IMR-90 (cell line): ENCODE data around the gene CACNA2D3. TPM values are rescaled to one million over a fixed set of nuclear protein-coding genes. Genes with fewer than 3 reads are reported as not detected.
A peak's percentile ranks its signal among the peaks of the same experiment; 100 is the strongest.

Source experiments
- ATAC-seq: fragments of 200-7000 bp; cut with Tn5 transposase; 2 replicates; pipeline ENCODE4 v1.9.1; 2020; ENCODE audit warnings: low read depth, mild to moderate bottlenecking, moderate library complexity
- BruUV-seq: library from RNA; stranded (reverse); fragments of 400-500 nt; replicated peaks from 2 replicates; lab custom pipeline; 2021; lab: Mats Ljungman, UMichigan
- CTCF ChIA-PET: fragments of 300-600 bp; formaldehyde crosslinking; extraction: SDS; loops from one replicate; lab custom pipeline; 2021; ENCODE audit warnings: antibody characterized with exemption; lab: Yijun Ruan, JAX
- POLR2A ChIA-PET: fragments of 300-600 bp; sonication (Branson Sonifier 250); formaldehyde crosslinking; loops from one replicate; lab custom pipeline; 2022; ENCODE audit warnings: antibody characterized with exemption; ENCODE audit not compliant: unreplicated experiment; lab: Charles Lee
- DNase-seq: peaks from one replicate; pipeline ENCODE4 v3.0.0; 2013
- H2AFZ ChIP-seq: replicated peaks from 2 replicates; pipeline ENCODE3; 2013; ENCODE audit warnings: low read length, mild to moderate bottlenecking; ENCODE audit not compliant: poor library complexity
- H2AK5ac ChIP-seq: 2 replicates; pipeline ENCODE4 v1.6.1; 2013; ENCODE audit warnings: low read depth, low read length, inconsistent platforms
- H2AK9ac ChIP-seq: replicated peaks from 2 replicates; pipeline ENCODE3; 2013; ENCODE audit warnings: mild to moderate bottlenecking, low read depth, low read length, moderate library complexity; ENCODE audit not compliant: poor library complexity
- H2BK120ac ChIP-seq: 2 replicates; pipeline ENCODE4 v1.6.1; 2013; ENCODE audit warnings: low read depth, low read length, inconsistent platforms
- H2BK15ac ChIP-seq: 3 replicates; pipeline ENCODE4 v1.6.1; 2013; ENCODE audit warnings: low read depth, low read length, inconsistent platforms
- H2BK20ac ChIP-seq: 2 replicates; pipeline ENCODE4 v1.6.1; 2013; ENCODE audit warnings: low read depth, mild to moderate bottlenecking, inconsistent platforms, low read length, moderate library complexity
- H2BK5ac ChIP-seq: 2 replicates; pipeline ENCODE4 v1.6.1; 2013; ENCODE audit warnings: mild to moderate bottlenecking, low read depth, low read length, inconsistent platforms; ENCODE audit not compliant: poor library complexity, severe bottlenecking
- H3K14ac ChIP-seq: replicated peaks from 2 replicates; pipeline ENCODE4 v1.6.1; 2013; ENCODE audit warnings: low read depth, low read length, inconsistent platforms
- H3K18ac ChIP-seq: 2 replicates; pipeline ENCODE4 v1.6.1; 2013; ENCODE audit warnings: low read depth, low read length, control low read depth
- H3K23ac ChIP-seq: 2 replicates; pipeline ENCODE4 v1.6.1; 2013; ENCODE audit warnings: low read depth, low read length, inconsistent platforms
- H3K27ac ChIP-seq: 2 replicates; pipeline ENCODE4 v1.5.1; 2013; ENCODE audit warnings: mild to moderate bottlenecking, control low read depth, low read length; ENCODE audit not compliant: insufficient read depth
- H3K27me3 ChIP-seq: 2 replicates; pipeline ENCODE4 v1.6.1; 2013; ENCODE audit warnings: low read length; ENCODE audit not compliant: control insufficient read depth, insufficient read depth
- H3K36me3 ChIP-seq: 2 replicates; pipeline ENCODE4 v1.6.1; 2013; ENCODE audit warnings: low read length, mixed read lengths; ENCODE audit not compliant: control insufficient read depth, insufficient read depth
- H3K4ac ChIP-seq: 2 replicates; pipeline ENCODE4 v1.6.1; 2013; ENCODE audit warnings: low read depth, low read length, inconsistent platforms
- H3K4me1 ChIP-seq: 2 replicates; pipeline ENCODE4 v1.6.1; 2013; ENCODE audit warnings: low read length, mixed read lengths; ENCODE audit not compliant: control insufficient read depth, insufficient read depth
- H3K4me2 ChIP-seq: 2 replicates; pipeline ENCODE4 v1.6.1; 2013; ENCODE audit warnings: low read depth, mild to moderate bottlenecking, control low read depth, low read length, moderate library complexity
- H3K4me3 ChIP-seq: 2 replicates; pipeline ENCODE4 v1.5.1; 2013; ENCODE audit warnings: low read depth, mild to moderate bottlenecking, control low read depth, low read length, moderate library complexity; ENCODE audit not compliant: insufficient read depth
- H3K56ac ChIP-seq: 2 replicates; pipeline ENCODE4 v1.6.1; 2013; ENCODE audit warnings: low read length, inconsistent platforms; ENCODE audit not compliant: insufficient read depth; ENCODE audit errors: extremely low read depth
- H3K79me1 ChIP-seq, 2 experiments: 2 replicates each; pipeline ENCODE4 v1.6.1; 2013; ENCODE audit warnings: low read length in 2 of 2, inconsistent platforms in 1 of 2, low read depth in 1 of 2
- H3K9ac ChIP-seq: 2 replicates; pipeline ENCODE4 v1.6.1; 2013; ENCODE audit warnings: low read depth, low read length, control low read depth
- H3K9me1 ChIP-seq: 2 replicates; pipeline ENCODE4 v1.6.1; 2013; ENCODE audit warnings: low read length, inconsistent platforms; ENCODE audit not compliant: insufficient read depth
- H3K9me3 ChIP-seq: 2 replicates; pipeline ENCODE4 v1.6.1; 2013; ENCODE audit warnings: low read length; ENCODE audit not compliant: control insufficient read depth, insufficient read depth
- H4K20me1 ChIP-seq: 2 replicates; pipeline ENCODE4 v1.6.1; 2013; ENCODE audit warnings: low read length, inconsistent platforms; ENCODE audit not compliant: insufficient read depth
- H4K5ac ChIP-seq: 2 replicates; pipeline ENCODE4 v1.6.1; 2013; ENCODE audit warnings: mild to moderate bottlenecking, low read depth, low read length, control low read depth
- H4K8ac ChIP-seq, 2 experiments: 2 replicates each; pipeline ENCODE4 v1.6.1; 2013; ENCODE audit warnings: low read depth in 2 of 2, low read length in 2 of 2, control low read depth in 1 of 2, inconsistent platforms in 1 of 2
- H4K91ac ChIP-seq: 2 replicates; pipeline ENCODE4 v1.6.1; 2013; ENCODE audit warnings: low read depth, low read length, inconsistent platforms; ENCODE audit not compliant: insufficient read depth
- CEBPB ChIP-seq: IDR thresholded peaks from 2 replicates; pipeline ENCODE4 v1.6.1; 2012; ENCODE audit warnings: low read depth, low read length, improper control_type of control experiment
- FOS ChIP-seq: fragments of 150-350 bp; IDR thresholded peaks from 2 replicates; pipeline ENCODE4 v1.6.1; 2016; ENCODE audit warnings: low read depth, low read length
- WGBS, 2 experiments: methylation state at CpG; one replicate each; pipeline versions ENCODE4 v1.1.5 to v1.1.7; 2013; ENCODE audit warnings: missing lambda C conversion rate in 2 of 2; ENCODE audit not compliant: insufficient read length in 1 of 2; ENCODE audit errors: extremely low coverage in 2 of 2; 5-methylcytosine and 5-hydroxymethylcytosine counted together
- dilution Hi-C: fragments of 300-500 bp; cut with HindIII; formaldehyde crosslinking; loops from one replicate; pipeline ENCODE4 v1.14.3; 2018; ENCODE audit warnings: low sequenced_read_pairs; ENCODE audit not compliant: unreplicated experiment
- in situ Hi-C: fragments of 300-500 bp; cut with MboI; formaldehyde crosslinking; loops from 3 replicates; pipeline ENCODE4 v1.14.3; 2019; ENCODE audit warnings: low sequenced_read_pairs, inconsistent platforms, mixed read lengths
- intact Hi-C: fragments of 100-400 bp; cut with micrococcal nuclease; formaldehyde crosslinking; loops from 2 replicates; pipeline ENCODE4 v1.10.0; 2022
- polyA plus RNA-seq, 3 experiments: library from polyadenylated mRNA; depleted of rRNA; stranded (reverse); fragments of >200 nt; gene quantifications; 2 replicates each; pipeline ENCODE4 v1.2.3, GENCODE V29; 2012; ENCODE audit warnings: low replicate concordance in 1 of 3
- total RNA-seq: library from RNA; depleted of rRNA; stranded (reverse); fragments of >200 nt; gene quantifications from 2 replicates; pipeline ENCODE4 v1.2.3, GENCODE V29; 2012
- TF ChIP-seq, protein P1 (sequence below): conservative IDR thresholded peaks from 2 replicates; pipeline ENCODE4 v1.5.1; 2012; ENCODE audit warnings: mild to moderate bottlenecking, low read depth, low read length, improper control_type of control experiment

Gene CACNA2D3
- total and polyA plus RNA-seq, 2 of the 4 experiments (the other 2 are of a cell fraction): 0.36 to 0.41 TPM

DNA sequence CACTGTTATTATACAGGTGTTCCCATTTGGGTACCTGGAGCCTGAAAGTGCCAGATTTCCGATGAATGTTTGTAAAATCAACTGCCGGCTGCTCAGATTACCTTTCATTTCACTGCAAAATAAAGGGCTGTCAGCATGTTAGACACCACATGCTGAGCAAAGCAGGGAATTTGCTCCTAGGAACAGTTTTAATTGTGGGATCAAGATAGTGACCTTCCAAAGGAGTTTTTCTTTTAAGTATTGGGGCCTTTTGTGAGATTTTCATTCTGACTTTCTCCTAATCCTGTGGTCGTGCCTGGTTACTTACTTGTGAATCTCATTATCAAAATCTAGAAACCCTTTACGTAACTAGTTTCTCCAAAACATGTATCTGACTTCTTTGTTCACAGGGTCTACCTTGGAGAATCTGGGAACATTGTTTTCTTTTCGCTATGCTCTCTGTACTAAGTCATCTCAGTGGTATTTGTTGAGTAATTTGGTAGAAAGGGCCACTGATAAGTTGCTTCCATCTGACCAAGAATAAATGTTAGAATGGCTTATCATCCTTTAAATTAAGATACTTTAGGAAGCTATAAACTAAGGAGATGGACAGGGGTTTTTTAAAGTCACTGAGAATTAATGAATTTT, 846.3 kb downstream of the CACNA2D3 start:
- Histone ChIP-seq H2BK5ac (peak overlapping the region; percentile 90), H3K23ac (no peak overlapping the region), H3K79me1 (no peaks in the 10 kb centered on the region; a peak in 1 of 4 replicates), H3K27me3 (no peaks in the 10 kb centered on the region), H4K5ac (peak overlapping the region; percentile 88; the same call in 1 of the 2 replicates), H4K8ac (peak overlapping the region; percentile 67 to 90), H2AFZ (no peak overlapping the region), H3K56ac (peak overlapping the region; percentile 62), H3K9ac (peak overlapping the region; percentile 42; the same call in 1 of the 2 replicates), H3K4me2 (peak overlapping the region; percentile 50; the same call in 1 of the 2 replicates), H2AK5ac (peak overlapping the region; percentile 59; the same call in 1 of the 2 replicates), H3K14ac (no peak overlapping the region; the same call in 1 of the 2 replicates), H3K4me3 (no peak overlapping the region), H2BK15ac (peak overlapping the region; percentile 75; the same call in 2 of the 3 replicates), H3K18ac (peak overlapping the region; percentile 89), H2BK120ac (peak overlapping the region; percentile 90), H3K27ac (peak overlapping the region; percentile 64), H3K4me1 (peaks cover 33% of the 10 kb centered on the region), H3K4ac (peak overlapping the region; percentile 67), H2AK9ac (no peak overlapping the region), H2BK20ac (peak overlapping the region; percentile 89), H3K9me3 (no peaks in the 10 kb centered on the region), H3K9me1 (peaks cover 28% of the 10 kb centered on the region), H4K91ac (peak overlapping the region; percentile 73), H4K20me1 (no peaks in the 10 kb centered on the region), H3K36me3 (no peaks in the 10 kb centered on the region)
- POLR2A ChIA-PET: interaction anchor here (0.6 kb wide), 1 partner anchor 761 kb away, joined by 3 read pairs; no protein-coding TSS in a partner anchor
- ATAC-seq (peak; percentile 59), DNase-seq (peak; percentile 91)
- CTCF ChIA-PET: interaction anchor here (0.6 to 1.5 kb wide), 5 partner anchors 12 to 468 kb away, joined by 3 to 4 read pairs (median 3); no protein-coding TSS in a partner anchor
- WGBS, 2 experiments: no CpG with 5 or more reads among the region's 5 CpGs
- in situ Hi-C loops: no loop called here
- TF ChIP-seq CEBPB (peak; percentile 77), FOS (0 out of 2 replicates have a peak, but pooled peaks have one; percentile 18)
- TF ChIP-seq, protein P1, sequence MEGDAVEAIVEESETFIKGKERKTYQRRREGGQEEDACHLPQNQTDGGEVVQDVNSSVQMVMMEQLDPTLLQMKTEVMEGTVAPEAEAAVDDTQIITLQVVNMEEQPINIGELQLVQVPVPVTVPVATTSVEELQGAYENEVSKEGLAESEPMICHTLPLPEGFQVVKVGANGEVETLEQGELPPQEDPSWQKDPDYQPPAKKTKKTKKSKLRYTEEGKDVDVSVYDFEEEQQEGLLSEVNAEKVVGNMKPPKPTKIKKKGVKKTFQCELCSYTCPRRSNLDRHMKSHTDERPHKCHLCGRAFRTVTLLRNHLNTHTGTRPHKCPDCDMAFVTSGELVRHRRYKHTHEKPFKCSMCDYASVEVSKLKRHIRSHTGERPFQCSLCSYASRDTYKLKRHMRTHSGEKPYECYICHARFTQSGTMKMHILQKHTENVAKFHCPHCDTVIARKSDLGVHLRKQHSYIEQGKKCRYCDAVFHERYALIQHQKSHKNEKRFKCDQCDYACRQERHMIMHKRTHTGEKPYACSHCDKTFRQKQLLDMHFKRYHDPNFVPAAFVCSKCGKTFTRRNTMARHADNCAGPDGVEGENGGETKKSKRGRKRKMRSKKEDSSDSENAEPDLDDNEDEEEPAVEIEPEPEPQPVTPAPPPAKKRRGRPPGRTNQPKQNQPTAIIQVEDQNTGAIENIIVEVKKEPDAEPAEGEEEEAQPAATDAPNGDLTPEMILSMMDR: no peak
- intact Hi-C loops: loop anchor here (5.0 kb wide), 1 partner anchor 199 kb away; no protein-coding TSS in a partner anchor
- BruUV-seq: no TSS peak
- dilution Hi-C loops: no loop called here
